Measurements from ENCODE around the gene OPN3. TPM values are rescaled to one million over a fixed set of nuclear protein-coding genes. Genes with fewer than 3 reads are reported as not detected.
A peak's percentile ranks its signal among the peaks of the same experiment; 100 is the strongest.

The OPN3 gene
- total RNA-seq, 1 donor from 2014 or later, result 20.0 TPM

GRCh38 chr1:241592273-241592958, 47.8 kb downstream of the OPN3 start:
- Mint-ChIP-seq H3K27ac (ENCODE audit: unreplicated experiment) (peak overlapping the region; percentile 13), H3K36me3 (ENCODE audit: low read depth) (peaks cover 12% of the 10 kb centered on the region), H3K27me3 (ENCODE audit: low read depth) (no peaks in the 10 kb centered on the region), H3K4me1 (ENCODE audit: low read depth) (peaks cover 28% of the 10 kb centered on the region), H3K4me3 (ENCODE audit: unreplicated experiment) (no peak overlapping the region), H3K9me3 (ENCODE audit: low read depth) (no peaks in the 10 kb centered on the region)
- no peak for DNase-seq (ENCODE audit: low spot score)
- TF ChIP-seq, protein P1, sequence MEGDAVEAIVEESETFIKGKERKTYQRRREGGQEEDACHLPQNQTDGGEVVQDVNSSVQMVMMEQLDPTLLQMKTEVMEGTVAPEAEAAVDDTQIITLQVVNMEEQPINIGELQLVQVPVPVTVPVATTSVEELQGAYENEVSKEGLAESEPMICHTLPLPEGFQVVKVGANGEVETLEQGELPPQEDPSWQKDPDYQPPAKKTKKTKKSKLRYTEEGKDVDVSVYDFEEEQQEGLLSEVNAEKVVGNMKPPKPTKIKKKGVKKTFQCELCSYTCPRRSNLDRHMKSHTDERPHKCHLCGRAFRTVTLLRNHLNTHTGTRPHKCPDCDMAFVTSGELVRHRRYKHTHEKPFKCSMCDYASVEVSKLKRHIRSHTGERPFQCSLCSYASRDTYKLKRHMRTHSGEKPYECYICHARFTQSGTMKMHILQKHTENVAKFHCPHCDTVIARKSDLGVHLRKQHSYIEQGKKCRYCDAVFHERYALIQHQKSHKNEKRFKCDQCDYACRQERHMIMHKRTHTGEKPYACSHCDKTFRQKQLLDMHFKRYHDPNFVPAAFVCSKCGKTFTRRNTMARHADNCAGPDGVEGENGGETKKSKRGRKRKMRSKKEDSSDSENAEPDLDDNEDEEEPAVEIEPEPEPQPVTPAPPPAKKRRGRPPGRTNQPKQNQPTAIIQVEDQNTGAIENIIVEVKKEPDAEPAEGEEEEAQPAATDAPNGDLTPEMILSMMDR (IDR thresholded peaks at IDR 0.05), result no peak

DNA sequence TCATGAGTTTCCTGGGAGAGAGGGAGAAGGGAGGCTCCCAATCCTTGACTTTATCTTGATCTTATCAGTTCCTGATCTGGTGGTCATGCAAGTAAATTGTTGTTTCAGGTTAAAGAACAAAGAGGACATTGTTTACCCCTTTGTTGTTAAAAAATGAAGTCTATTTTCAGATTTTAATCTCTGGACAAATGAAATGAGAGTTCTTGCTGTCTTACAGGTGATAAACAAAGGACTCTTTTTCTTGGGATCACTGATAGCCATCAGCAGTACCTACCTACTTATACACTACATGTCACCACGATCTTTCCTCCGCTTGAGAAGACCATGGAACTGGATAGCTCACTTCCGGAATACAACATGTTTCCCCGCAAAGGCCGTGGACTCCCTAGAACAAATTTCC, 48.4 kb downstream of the OPN3 start:
- TF ChIP-seq, protein P1 (IDR thresholded peaks at IDR 0.05), result no peak
- no peak for DNase-seq (ENCODE audit: low spot score)

DNA sequence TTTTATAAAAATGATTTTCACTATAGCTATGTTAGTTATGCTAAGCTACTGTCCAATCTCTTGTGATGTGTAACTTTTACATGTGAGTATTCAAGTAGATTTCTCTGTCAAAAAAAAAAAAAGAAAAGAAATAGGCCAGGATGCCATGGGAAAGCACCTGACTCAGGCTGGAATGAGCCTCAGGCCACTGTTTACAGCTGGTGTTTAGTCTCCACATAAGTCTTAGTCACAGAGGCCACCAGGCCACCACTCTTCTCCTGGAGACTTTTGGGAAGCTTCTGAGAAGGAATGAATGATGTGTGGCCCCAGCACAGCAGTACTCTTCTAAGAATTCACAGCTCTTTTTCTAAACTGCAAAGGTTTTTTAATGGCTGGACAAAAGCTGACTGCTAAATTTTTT, 48.9 kb downstream of the OPN3 start:
- Mint-ChIP-seq H3K36me3 (ENCODE audit: low read depth) (peaks cover 12% of the 10 kb centered on the region), H3K27me3 (ENCODE audit: low read depth) (no peaks in the 10 kb centered on the region), H3K27ac (ENCODE audit: unreplicated experiment) (peak overlapping the region; percentile 53), H3K9me3 (ENCODE audit: low read depth) (no peaks in the 10 kb centered on the region), H3K4me1 (ENCODE audit: low read depth) (peaks cover 28% of the 10 kb centered on the region), H3K4me3 (ENCODE audit: unreplicated experiment) (no peak overlapping the region)
- TF ChIP-seq, protein P1 (IDR thresholded peaks at IDR 0.05), result no peak
- no peak for DNase-seq (ENCODE audit: low spot score)

More for the DNA sequence above, 48.4 kb downstream of the OPN3 start:
- Mint-ChIP-seq H3K4me1 (ENCODE audit: low read depth) (peaks cover 28% of the 10 kb centered on the region), H3K27me3 (ENCODE audit: low read depth) (no peaks in the 10 kb centered on the region), H3K9me3 (ENCODE audit: low read depth) (no peaks in the 10 kb centered on the region), H3K4me3 (ENCODE audit: unreplicated experiment) (no peak overlapping the region), H3K27ac (ENCODE audit: unreplicated experiment) (peak overlapping the region; percentile 53), H3K36me3 (ENCODE audit: low read depth) (peaks cover 12% of the 10 kb centered on the region)

DNA sequence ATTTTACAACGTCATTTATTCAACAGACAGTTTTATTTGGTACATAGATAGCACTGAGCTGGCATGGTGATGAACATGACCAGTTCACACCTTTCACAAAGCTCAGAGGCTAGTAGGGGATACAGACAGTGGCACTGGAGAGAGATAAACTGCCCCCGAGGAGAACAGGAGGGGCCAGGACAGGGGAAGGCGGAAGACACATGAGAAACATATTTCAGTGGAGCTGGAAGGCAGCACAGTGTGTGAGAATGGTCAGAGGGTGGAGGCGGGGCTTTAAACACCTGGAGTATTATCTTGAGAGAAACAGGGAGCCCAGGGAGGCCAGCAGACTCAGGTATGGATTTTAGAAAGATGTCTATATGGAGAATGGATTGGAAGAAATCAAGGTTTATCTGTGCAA, 49.5 kb downstream of the OPN3 start:
- DNase-seq (ENCODE audit: low spot score), result no peak
- Mint-ChIP-seq H3K4me3 (ENCODE audit: unreplicated experiment) (no peak overlapping the region), H3K9me3 (ENCODE audit: low read depth) (no peaks in the 10 kb centered on the region), H3K4me1 (ENCODE audit: low read depth) (peaks cover 28% of the 10 kb centered on the region), H3K36me3 (ENCODE audit: low read depth) (peaks cover 12% of the 10 kb centered on the region), H3K27ac (ENCODE audit: unreplicated experiment) (peak overlapping the region; percentile 27), H3K27me3 (ENCODE audit: low read depth) (no peaks in the 10 kb centered on the region)
- TF ChIP-seq, protein P1 (IDR thresholded peaks at IDR 0.05), result no peak

DNA sequence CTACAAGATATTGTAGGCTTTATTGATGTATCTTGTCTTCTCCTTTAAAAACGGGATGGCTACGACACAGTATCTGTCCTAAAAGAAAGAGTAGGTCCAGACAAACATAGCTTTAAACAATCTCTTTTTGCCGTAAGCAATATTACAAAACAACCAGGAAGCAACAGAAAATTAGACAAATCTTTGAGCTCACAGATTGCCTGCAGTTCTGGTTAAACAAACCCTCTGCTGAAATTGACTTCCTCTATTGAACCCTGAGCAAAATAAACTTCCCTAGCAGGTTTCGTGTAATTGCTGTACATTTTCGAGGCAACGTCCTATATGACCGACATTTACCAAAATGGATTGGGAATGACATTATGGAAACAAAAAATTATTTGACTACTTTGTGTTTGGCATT, 50.6 kb downstream of the OPN3 start:
- Mint-ChIP-seq H3K4me3 (ENCODE audit: unreplicated experiment) (no peak overlapping the region), H3K4me1 (ENCODE audit: low read depth) (peaks cover 28% of the 10 kb centered on the region), H3K27me3 (ENCODE audit: low read depth) (no peaks in the 10 kb centered on the region), H3K9me3 (ENCODE audit: low read depth) (no peaks in the 10 kb centered on the region), H3K36me3 (ENCODE audit: low read depth) (peaks cover 7% of the 10 kb centered on the region), H3K27ac (ENCODE audit: unreplicated experiment) (no peak overlapping the region)
- TF ChIP-seq, protein P1 (IDR thresholded peaks at IDR 0.05), result no peak
- no peak for DNase-seq (ENCODE audit: low spot score)
